ENCODE measurements around the gene FYCO1.

- TF ChIP-seq EZH2phosphoT487 (IDR thresholded peaks at IDR 0.05; ENCODE audit: insufficient read depth, low read depth) (no peak), EZH2 (IDR thresholded peaks at IDR 0.05; ENCODE audit: insufficient read depth, poor library complexity, severe bottlenecking) (no peak)
Measured at GRCh38 chr3:45988362-45988761, 7.3 kb downstream of the FYCO1 start.
